RWPE1 (cell line): ENCODE data around the gene ST6GALNAC1.
A peak's percentile ranks its signal among the peaks of the same experiment; 100 is the strongest.

ENCODE experiments used
- CTCF ChIA-PET: fragments of 350-600 bp; sonication (Branson Sonifier 250); formaldehyde crosslinking; extraction: SDS; loops from one replicate; lab custom pipeline; 2021; lab: Yijun Ruan, JAX
- POLR2A ChIA-PET: fragments of 400-600 bp; formaldehyde crosslinking; extraction: SDS; loops from one replicate; lab custom pipeline; 2020; ENCODE audit warnings: antibody characterized with exemption; ENCODE audit not compliant: low non-redundant PET; lab: Yijun Ruan, JAX
- DNase-seq: peaks from one replicate; pipeline ENCODE4 v3.0.0; 2012; ENCODE audit warnings: low spot score
- H3K27ac ChIP-seq: fragments of 450-650 bp; 2 replicates; pipeline ENCODE4 v1.5.1; 2017
- CTCF ChIP-seq: fragments of 450-650 bp; conservative IDR thresholded peaks from 2 replicates; pipeline ENCODE4 v1.5.1; 2017; ENCODE audit warnings: low read depth, mild to moderate bottlenecking

Gene ST6GALNAC1

GRCh38 chr17:76646712-76647111 lies 3.2 kb upstream of the ST6GALNAC1 start:
- POLR2A ChIA-PET: no interaction called here
- TF ChIP-seq CTCF: no peak
- no peak for DNase-seq
- CTCF ChIA-PET: interaction anchor here (0.7 kb wide), 1 partner anchor 34 kb away, joined by 6 read pairs; no protein-coding TSS in a partner anchor
- no peak overlapping the region for H3K27ac ChIP-seq

- ChIA-PET POLR2A (no interaction called here), CTCF (no interaction called here)
- TF ChIP-seq CTCF: no peak
- no peak for DNase-seq
- no peak overlapping the region for H3K27ac ChIP-seq
Measured at GRCh38 chr17:76645481-76645880, 1.9 kb upstream of the ST6GALNAC1 start.

GRCh38 chr17:76644995-76645394 lies 1.4 kb upstream of the ST6GALNAC1 start:
- ChIA-PET CTCF (no interaction called here), POLR2A (no interaction called here)
- TF ChIP-seq CTCF: no peak
- DNase-seq: no peak
- H3K27ac ChIP-seq: no peak overlapping the region

- DNase-seq: no peak
- no peak for TF ChIP-seq CTCF
- ChIA-PET POLR2A (no interaction called here), CTCF (no interaction called here)
- 0 out of 2 replicates have a peak overlapping the region, but pooled peaks have one; percentile 5 for H3K27ac ChIP-seq
Measured at GRCh38 chr17:76642994-76643393, 563 bp downstream of the ST6GALNAC1 start.

GRCh38 chr17:76642032-76642561 lies 1.5 kb downstream of the ST6GALNAC1 start:
- DNase-seq: no peak
- ChIA-PET POLR2A (no interaction called here), CTCF (interaction anchor here (0.9 kb wide), 1 partner anchor 18 kb away, joined by 4 read pairs; no protein-coding TSS in a partner anchor)
- no peak overlapping the region for H3K27ac ChIP-seq
- TF ChIP-seq CTCF: no peak

GRCh38 chr17:76641501-76641900 lies 2.1 kb downstream of the ST6GALNAC1 start:
- H3K27ac ChIP-seq: no peak overlapping the region
- POLR2A ChIA-PET: no interaction called here
- CTCF ChIA-PET: interaction anchor here (0.9 kb wide), 1 partner anchor 18 kb away, joined by 4 read pairs; no protein-coding TSS in a partner anchor
- TF ChIP-seq CTCF: no peak
- peak; percentile 65 for DNase-seq
